Stomach (tissue), 4 donors: ENCODE measurements around the gene SUN5.

Experiments used
- POLR2AphosphoS5 ChIP-seq, 3 donors: sonication (generic); formaldehyde crosslinking; IDR thresholded peaks; one replicate each; pipeline ENCODE4 v1.6.1; 2016; ENCODE audit warnings: antibody characterized with exemption in 3 of 3
- TF ChIP-seq, protein P1 (sequence below), 7 experiments: fragments of 450-650 bp in 4 of 7; fragments of 200-600 bp in 3 of 7; sonication (generic) in 3 of 7; IDR thresholded peaks; one replicate each; pipeline ENCODE4 v1.5.1; 2016 to 2019; ENCODE audit warnings: antibody characterized with exemption in 7 of 7, control low read depth in 2 of 7, mild to moderate bottlenecking in 1 of 7

DNA sequence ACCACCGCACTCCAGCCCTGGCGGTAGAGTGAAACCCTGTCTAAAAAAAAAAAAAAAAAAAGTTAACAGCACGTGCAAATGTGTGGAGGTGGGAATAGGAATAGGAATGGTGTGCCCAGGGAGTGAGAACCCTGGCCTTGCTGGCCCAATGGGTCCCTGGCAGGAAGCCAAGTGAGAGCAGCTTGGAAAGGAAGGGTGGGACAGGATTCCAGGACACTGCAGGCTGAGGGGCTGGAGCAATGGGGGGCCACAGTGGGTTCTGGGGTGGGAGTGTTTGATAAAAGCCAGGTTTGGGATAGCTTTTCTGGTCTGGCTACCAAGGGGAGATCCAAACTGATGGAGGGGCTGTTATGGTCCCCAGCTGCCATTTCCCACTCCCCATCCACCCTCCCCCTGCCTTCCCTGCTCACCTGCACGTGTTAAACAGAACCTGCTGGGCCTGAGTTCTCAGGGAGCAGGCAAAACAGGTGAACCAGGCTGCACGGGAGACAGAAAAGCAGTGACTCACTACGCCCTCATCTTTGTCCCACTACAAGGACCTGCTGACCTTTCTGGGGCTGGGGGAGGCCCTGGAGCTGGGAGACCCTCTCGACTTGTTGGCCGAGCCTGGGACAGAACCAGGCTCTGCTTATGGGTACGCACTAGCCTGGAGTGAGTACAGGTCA is 3.3 kb downstream of the SUN5 start:
- no peak for TF ChIP-seq POLR2AphosphoS5 (IDR thresholded peaks at IDR 0.05)
- TF ChIP-seq, protein P1, sequence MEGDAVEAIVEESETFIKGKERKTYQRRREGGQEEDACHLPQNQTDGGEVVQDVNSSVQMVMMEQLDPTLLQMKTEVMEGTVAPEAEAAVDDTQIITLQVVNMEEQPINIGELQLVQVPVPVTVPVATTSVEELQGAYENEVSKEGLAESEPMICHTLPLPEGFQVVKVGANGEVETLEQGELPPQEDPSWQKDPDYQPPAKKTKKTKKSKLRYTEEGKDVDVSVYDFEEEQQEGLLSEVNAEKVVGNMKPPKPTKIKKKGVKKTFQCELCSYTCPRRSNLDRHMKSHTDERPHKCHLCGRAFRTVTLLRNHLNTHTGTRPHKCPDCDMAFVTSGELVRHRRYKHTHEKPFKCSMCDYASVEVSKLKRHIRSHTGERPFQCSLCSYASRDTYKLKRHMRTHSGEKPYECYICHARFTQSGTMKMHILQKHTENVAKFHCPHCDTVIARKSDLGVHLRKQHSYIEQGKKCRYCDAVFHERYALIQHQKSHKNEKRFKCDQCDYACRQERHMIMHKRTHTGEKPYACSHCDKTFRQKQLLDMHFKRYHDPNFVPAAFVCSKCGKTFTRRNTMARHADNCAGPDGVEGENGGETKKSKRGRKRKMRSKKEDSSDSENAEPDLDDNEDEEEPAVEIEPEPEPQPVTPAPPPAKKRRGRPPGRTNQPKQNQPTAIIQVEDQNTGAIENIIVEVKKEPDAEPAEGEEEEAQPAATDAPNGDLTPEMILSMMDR (IDR thresholded peaks at IDR 0.05): no peak
